Measurements from ENCODE around the gene GPR6.

GPR6 gene

GRCh38 chr6:109966299-109966698 is 11.8 kb upstream of the GPR6 start:
- Histone ChIP-seq H3K27ac (replicated peaks) (no peak overlapping the region), H3K27me3 (ENCODE audit: insufficient read depth, poor library complexity, severe bottlenecking) (no peaks in the 10 kb centered on the region), H3K4me3 (replicated peaks; ENCODE audit: insufficient read depth, low read length) (no peak overlapping the region)
- no peak for TF ChIP-seq SPI1 (IDR thresholded peaks at IDR 0.05; ENCODE audit: borderline replicate concordance, low read depth)
- no peak for TF ChIP-seq CTCF (IDR thresholded peaks at IDR 0.05; ENCODE audit: insufficient read depth, low read length)
- TF ChIP-seq POLR2AphosphoS5 (IDR thresholded peaks at IDR 0.05; ENCODE audit: low read depth), result no peak
- TF ChIP-seq REST (IDR thresholded peaks at IDR 0.05; ENCODE audit: insufficient replicate concordance, low read depth), result no peak
- no peak for DNase-seq (ENCODE audit: low read depth in 1 of 2, low spot score in 1 of 2)

DNA sequence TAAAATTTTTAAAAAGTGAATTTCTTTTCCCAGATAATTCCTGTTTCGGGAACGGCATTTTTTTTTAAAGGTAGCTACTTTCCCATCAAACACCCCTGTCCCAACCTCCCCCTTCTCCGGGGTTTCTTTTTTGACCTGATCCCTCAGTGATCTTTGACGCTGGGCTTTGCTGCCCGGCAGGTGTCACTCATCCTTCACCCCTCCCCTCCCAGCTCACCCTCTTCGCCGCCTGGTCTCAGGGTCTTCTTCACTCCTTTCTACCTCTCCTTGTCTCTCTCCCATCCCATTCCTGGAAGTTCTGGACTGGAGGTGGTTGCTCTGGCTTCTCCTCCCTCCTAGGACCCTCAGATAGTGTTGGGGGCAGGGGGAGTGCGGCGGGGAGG is 329 bp upstream of the GPR6 start:
- TF ChIP-seq SPI1 (IDR thresholded peaks at IDR 0.05; ENCODE audit: borderline replicate concordance, low read depth) (no peak), REST (IDR thresholded peaks at IDR 0.05; ENCODE audit: insufficient replicate concordance, low read depth) (no peak), POLR2AphosphoS5 (IDR thresholded peaks at IDR 0.05; ENCODE audit: low read depth) (no peak), CTCF (IDR thresholded peaks at IDR 0.05; ENCODE audit: insufficient read depth, low read length) (no peak), GABPA (IDR thresholded peaks at IDR 0.05; ENCODE audit: low read depth) (no peak)
- Histone ChIP-seq H3K4me3 (replicated peaks; ENCODE audit: insufficient read depth, low read length) (no peak overlapping the region), H3K27ac (replicated peaks) (no peak overlapping the region), H3K27me3 (ENCODE audit: insufficient read depth, poor library complexity, severe bottlenecking) (peaks cover 9% of the 10 kb centered on the region)
- DNase-seq (ENCODE audit: low read depth in 1 of 2, low spot score in 1 of 2), result no peak

- Histone ChIP-seq H3K27me3 (ENCODE audit: insufficient read depth, poor library complexity, severe bottlenecking) (peaks cover 9% of the 10 kb centered on the region), H3K27ac (replicated peaks) (no peak overlapping the region), H3K4me3 (replicated peaks; ENCODE audit: insufficient read depth, low read length) (no peak overlapping the region)
- TF ChIP-seq REST (IDR thresholded peaks at IDR 0.05; ENCODE audit: insufficient replicate concordance, low read depth), result no peak
- TF ChIP-seq SPI1 (IDR thresholded peaks at IDR 0.05; ENCODE audit: borderline replicate concordance, low read depth), result no peak
- no peak for TF ChIP-seq POLR2AphosphoS5 (IDR thresholded peaks at IDR 0.05; ENCODE audit: low read depth)
- no peak for TF ChIP-seq CTCF (IDR thresholded peaks at IDR 0.05; ENCODE audit: insufficient read depth, low read length)
- no peak for TF ChIP-seq GABPA (IDR thresholded peaks at IDR 0.05; ENCODE audit: low read depth)
- no peak for DNase-seq (ENCODE audit: low read depth in 1 of 2, low spot score in 1 of 2)
Measured at GRCh38 chr6:109979033-109979921, 1.2 kb downstream of the GPR6 start.
